ENCODE data around the gene AKAP14.
"Not testable (repeated sequence)": the region's sequence is repeated elsewhere in the genome, so short reads cannot be mapped to it uniquely, and the experiment has no call there.

AKAP14 gene

GRCh38 chrX:119895843-119896326 lies at the start of gene AKAP14:
Gene AKAP14 (plus strand): TSS chrX:119895893. CDS start chrX:119903224, 7,331 bp downstream.
- DNase-seq: no peak

GRCh38 chrX:119852382-119853353 lies 43.0 kb upstream of the AKAP14 start, which contains the start of gene UPF3B:
Gene UPF3B (minus strand): TSS chrX:119852963. CDS start chrX:119852928, 35 bp downstream.
- peak; percentile 96 for DNase-seq

- no peak for DNase-seq
These were observed 42.2 kb upstream of the AKAP14 start for GRCh38 chrX:119853444-119853843.

- DNase-seq: peak; percentile 40
These were observed 25.0 kb upstream of the AKAP14 start for GRCh38 chrX:119870626-119871131.

GRCh38 chrX:119871245-119871598 lies 24.5 kb upstream of the AKAP14 start:
- no peak for DNase-seq

- DNase-seq: peak; percentile 88
These were observed 23.9 kb upstream of the AKAP14 start, which contains the start of the genes NDUFA1 and RNF113A for GRCh38 chrX:119871599-119872395. Gene NDUFA1 (plus strand): TSS chrX:119871832. CDS start chrX:119871912, 80 bp downstream. Gene RNF113A (minus strand): TSS chrX:119871733. CDS start chrX:119871613, 120 bp downstream.

GRCh38 chrX:119878740-119879139 lies 17.0 kb upstream of the AKAP14 start:
- no peak for DNase-seq

- DNase-seq: no peak
These were observed 15.6 kb upstream of the AKAP14 start for GRCh38 chrX:119880076-119880475.

GRCh38 chrX:119880552-119881437 lies 14.9 kb upstream of the AKAP14 start:
- peak; percentile 23 for DNase-seq

- DNase-seq: no peak
These were observed 9.9 kb upstream of the AKAP14 start for GRCh38 chrX:119885554-119886428.

GRCh38 chrX:119887721-119888425 lies 7.8 kb upstream of the AKAP14 start:
- peak; percentile 76 for DNase-seq

GRCh38 chrX:119890626-119891025 lies 5.1 kb upstream of the AKAP14 start:
- DNase-seq: not testable (repeated sequence)

GRCh38 chrX:119891961-119892692 lies 3.6 kb upstream of the AKAP14 start:
- DNase-seq: not testable (repeated sequence)

- DNase-seq: no peak
These were observed 3.4 kb downstream of the AKAP14 start for GRCh38 chrX:119899125-119899524.

GRCh38 chrX:119900976-119901375 lies 5.3 kb downstream of the AKAP14 start:
- no peak for DNase-seq

- no peak for DNase-seq
These were observed 20.6 kb downstream of the AKAP14 start for GRCh38 chrX:119916310-119916709.

GRCh38 chrX:119917877-119918276 lies 22.2 kb downstream of the AKAP14 start:
- DNase-seq: no peak

GRCh38 chrX:119919835-119920585 lies 24.3 kb downstream of the AKAP14 start:
- DNase-seq: no peak

- DNase-seq: not testable (repeated sequence)
These were observed 26.7 kb downstream of the AKAP14 start for GRCh38 chrX:119922391-119922790.
